NCI-H510A treated with DMSO at 0.1 percent for 48 hours (cell line): ENCODE measurements around the gene UBQLN1.

Source experiments
- DNase-seq: peaks from one replicate; lab custom pipeline; 2025; lab: John Stamatoyannopoulos, UW

Gene UBQLN1

GRCh38 chr9:83688921-83689320 is 18.8 kb downstream of the UBQLN1 start:
- DNase-seq = no peak

GRCh38 chr9:83681490-83681889 is 26.3 kb downstream of the UBQLN1 start:
- no peak for DNase-seq

- no peak for DNase-seq
These were observed 27.5 kb downstream of the UBQLN1 start for GRCh38 chr9:83680233-83680632.

- DNase-seq = no peak
These were observed 30.2 kb downstream of the UBQLN1 start for GRCh38 chr9:83677596-83677995.

GRCh38 chr9:83675466-83675865 is 32.3 kb downstream of the UBQLN1 start:
- no peak for DNase-seq

- DNase-seq = no peak
These were observed 36.3 kb downstream of the UBQLN1 start for GRCh38 chr9:83671451-83671850.

GRCh38 chr9:83670381-83670780 is 37.4 kb downstream of the UBQLN1 start:
- DNase-seq = no peak

GRCh38 chr9:83669067-83669466 is 38.7 kb downstream of the UBQLN1 start:
- no peak for DNase-seq

GRCh38 chr9:83665580-83666200 is 42.1 kb downstream of the UBQLN1 start:
- DNase-seq = no peak

- no peak for DNase-seq
These were observed 44.8 kb downstream of the UBQLN1 start for GRCh38 chr9:83662933-83663332.

GRCh38 chr9:83656952-83657351 is 50.8 kb downstream of the UBQLN1 start:
- no peak for DNase-seq

- DNase-seq = no peak
These were observed 51.6 kb downstream of the UBQLN1 start for GRCh38 chr9:83656032-83656680.

- DNase-seq = no peak
These were observed 52.3 kb downstream of the UBQLN1 start for GRCh38 chr9:83655433-83655832.

- no peak for DNase-seq
These were observed 55.3 kb downstream of the UBQLN1 start for GRCh38 chr9:83652433-83652832.

GRCh38 chr9:83651558-83651957 is 56.2 kb downstream of the UBQLN1 start:
- DNase-seq = no peak

- DNase-seq = no peak
These were observed 58.2 kb downstream of the UBQLN1 start for GRCh38 chr9:83649515-83649914.

- peak; percentile 63 for DNase-seq
These were observed 58.7 kb downstream of the UBQLN1 start for GRCh38 chr9:83649080-83649479.

GRCh38 chr9:83646500-83647239 is 61.1 kb downstream of the UBQLN1 start:
- no peak for DNase-seq

GRCh38 chr9:83642793-83643192 is 65.0 kb downstream of the UBQLN1 start:
- no peak for DNase-seq

- DNase-seq = no peak
These were observed 68.5 kb downstream of the UBQLN1 start for GRCh38 chr9:83639266-83639665.

- no peak for DNase-seq
These were observed 70.4 kb downstream of the UBQLN1 start for GRCh38 chr9:83637389-83637788.

- DNase-seq = no peak
These were observed 70.9 kb downstream of the UBQLN1 start for GRCh38 chr9:83636813-83637212.

GRCh38 chr9:83633676-83634075 is 74.1 kb downstream of the UBQLN1 start:
- no peak for DNase-seq
